ENCODE measurements around the gene IGFLR1. TPM values are rescaled to one million over a fixed set of nuclear protein-coding genes. Genes with fewer than 3 reads are reported as not detected.

The IGFLR1 gene
- total and polyA plus RNA-seq, 9 of the 15 experiments (the other 6 are each of a cell fraction or from before 2014, with no cell fraction given) = 1.0 to 14.3 (median 4.6) TPM

DNA sequence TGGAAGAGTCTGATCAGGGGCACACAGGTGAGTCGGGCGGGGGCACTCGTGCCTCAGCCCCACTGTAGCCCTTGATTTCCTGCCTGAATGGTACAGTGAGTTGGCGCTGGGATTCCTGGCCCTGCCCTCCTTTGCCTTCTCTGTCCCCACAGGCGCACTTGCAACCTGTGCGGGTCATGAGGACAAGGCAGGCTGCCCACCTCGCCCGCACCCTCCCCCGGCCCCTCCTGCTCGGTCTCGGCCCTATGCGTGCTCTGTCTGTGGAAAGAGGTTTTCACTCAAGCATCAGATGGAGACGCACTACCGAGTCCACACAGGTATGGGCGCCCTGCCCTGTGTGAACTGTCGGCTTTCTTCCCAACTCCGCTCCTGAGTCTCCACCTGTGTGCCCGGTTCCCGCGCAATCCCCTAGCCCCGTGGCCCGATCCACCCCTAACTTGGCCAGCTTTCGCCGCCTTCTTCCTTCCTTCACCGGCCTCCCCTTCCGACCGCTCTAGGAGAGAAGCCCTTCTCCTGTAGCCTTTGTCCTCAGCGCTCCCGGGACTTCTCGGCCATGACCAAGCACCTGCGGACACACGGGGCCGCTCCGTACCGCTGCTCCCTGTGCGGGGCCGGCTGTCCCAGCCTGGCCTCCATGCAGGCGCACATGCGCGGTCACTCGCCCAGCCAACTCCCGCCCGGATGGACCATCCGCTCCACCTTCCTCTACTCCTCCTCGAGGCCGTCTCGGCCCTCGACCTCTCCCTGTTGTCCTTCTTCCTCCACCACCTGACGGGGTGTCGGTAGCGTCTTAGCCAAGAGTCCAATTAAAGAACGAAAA is 26.1 kb downstream of the IGFLR1 start (continued):
- TF ChIP-seq ASH1L (IDR thresholded peaks at IDR 0.05; ENCODE audit: borderline replicate concordance, low read depth, partially characterized antibody) = no peak
- TF ChIP-seq ZNF668 (CRISPR knock-in tag; IDR thresholded peaks at IDR 0.05) = no peak
- no peak for TF ChIP-seq BCL6 (CRISPR knock-in tag; IDR thresholded peaks at IDR 0.05)
- TF ChIP-seq PPARD (CRISPR knock-in tag; IDR thresholded peaks at IDR 0.05) = no peak
- no peak for TF ChIP-seq SIRT6 (IDR thresholded peaks at IDR 0.05; ENCODE audit: low read depth, low read length)
- TF ChIP-seq BACH1 (tag; IDR thresholded peaks at IDR 0.05) = no peak
- TF ChIP-seq CTBP1 (IDR thresholded peaks at IDR 0.05; ENCODE audit: borderline replicate concordance) = no peak
- no peak for TF ChIP-seq YY1 (IDR thresholded peaks at IDR 0.05; ENCODE audit: borderline replicate concordance in 1 of 3, control insufficient read depth in 1 of 3, extremely low read depth in 1 of 3, insufficient read depth in 3 of 3, insufficient read length in 1 of 3, insufficient replicate concordance in 2 of 3, low read depth in 1 of 3, low read length in 2 of 3)
- TF ChIP-seq ZBTB7A (IDR thresholded peaks at IDR 0.05; ENCODE audit: borderline replicate concordance, control insufficient read depth, low read depth, low read length) = no peak
- TF ChIP-seq KDM2B (CRISPR knock-in tag; IDR thresholded peaks at IDR 0.05) = no peak
- TF ChIP-seq, protein P1, sequence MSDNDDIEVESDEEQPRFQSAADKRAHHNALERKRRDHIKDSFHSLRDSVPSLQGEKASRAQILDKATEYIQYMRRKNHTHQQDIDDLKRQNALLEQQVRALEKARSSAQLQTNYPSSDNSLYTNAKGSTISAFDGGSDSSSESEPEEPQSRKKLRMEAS (CRISPR knock-in tag; IDR thresholded peaks at IDR 0.05) = peak; percentile 78
- TF ChIP-seq KDM5B (IDR thresholded peaks at IDR 0.05; ENCODE audit: insufficient replicate concordance, low read depth, low read length) = peak; percentile 27
- no peak for TF ChIP-seq LEF1 (IDR thresholded peaks at IDR 0.05)
- TF ChIP-seq, protein P2, sequence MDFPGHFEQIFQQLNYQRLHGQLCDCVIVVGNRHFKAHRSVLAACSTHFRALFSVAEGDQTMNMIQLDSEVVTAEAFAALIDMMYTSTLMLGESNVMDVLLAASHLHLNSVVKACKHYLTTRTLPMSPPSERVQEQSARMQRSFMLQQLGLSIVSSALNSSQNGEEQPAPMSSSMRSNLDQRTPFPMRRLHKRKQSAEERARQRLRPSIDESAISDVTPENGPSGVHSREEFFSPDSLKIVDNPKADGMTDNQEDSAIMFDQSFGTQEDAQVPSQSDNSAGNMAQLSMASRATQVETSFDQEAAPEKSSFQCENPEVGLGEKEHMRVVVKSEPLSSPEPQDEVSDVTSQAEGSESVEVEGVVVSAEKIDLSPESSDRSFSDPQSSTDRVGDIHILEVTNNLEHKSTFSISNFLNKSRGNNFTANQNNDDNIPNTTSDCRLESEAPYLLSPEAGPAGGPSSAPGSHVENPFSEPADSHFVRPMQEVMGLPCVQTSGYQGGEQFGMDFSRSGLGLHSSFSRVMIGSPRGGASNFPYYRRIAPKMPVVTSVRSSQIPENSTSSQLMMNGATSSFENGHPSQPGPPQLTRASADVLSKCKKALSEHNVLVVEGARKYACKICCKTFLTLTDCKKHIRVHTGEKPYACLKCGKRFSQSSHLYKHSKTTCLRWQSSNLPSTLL (IDR thresholded peaks at IDR 0.05) = no peak
- TF ChIP-seq ZFP36 (IDR thresholded peaks at IDR 0.05; ENCODE audit: low read depth, low read length, partially characterized antibody) = no peak
- no peak for TF ChIP-seq GTF2F1 (IDR thresholded peaks at IDR 0.05; ENCODE audit: low read depth, low read length)
- no peak for TF ChIP-seq DDX20 (tag; IDR thresholded peaks at IDR 0.05; ENCODE audit: low read depth)
- TF ChIP-seq, protein P3, sequence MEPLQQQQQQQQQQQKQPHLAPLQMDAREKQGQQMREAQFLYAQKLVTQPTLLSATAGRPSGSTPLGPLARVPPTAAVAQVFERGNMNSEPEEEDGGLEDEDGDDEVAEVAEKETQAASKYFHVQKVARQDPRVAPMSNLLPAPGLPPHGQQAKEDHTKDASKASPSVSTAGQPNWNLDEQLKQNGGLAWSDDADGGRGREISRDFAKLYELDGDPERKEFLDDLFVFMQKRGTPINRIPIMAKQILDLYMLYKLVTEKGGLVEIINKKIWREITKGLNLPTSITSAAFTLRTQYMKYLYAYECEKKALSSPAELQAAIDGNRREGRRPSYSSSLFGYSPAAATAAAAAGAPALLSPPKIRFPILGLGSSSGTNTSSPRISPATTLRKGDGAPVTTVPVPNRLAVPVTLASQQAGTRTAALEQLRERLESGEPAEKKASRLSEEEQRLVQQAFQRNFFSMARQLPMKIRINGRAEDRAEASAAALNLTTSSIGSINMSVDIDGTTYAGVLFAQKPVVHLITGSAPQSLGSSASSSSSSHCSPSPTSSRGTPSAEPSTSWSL (CRISPR knock-in tag; IDR thresholded peaks at IDR 0.05; ENCODE audit: borderline replicate concordance) = no peak
- no peak for TF ChIP-seq ESRRB (CRISPR knock-in tag; IDR thresholded peaks at IDR 0.05; ENCODE audit: borderline replicate concordance)
- no peak for TF ChIP-seq ZNF589 (CRISPR knock-in tag; IDR thresholded peaks at IDR 0.05; ENCODE audit: low read depth)
- TF ChIP-seq HDGF (IDR thresholded peaks at IDR 0.05) = no peak
- TF ChIP-seq POU5F1 (IDR thresholded peaks at IDR 0.05; ENCODE audit: borderline replicate concordance, low read depth, low read length, partially characterized antibody) = no peak
- TF ChIP-seq NCOA2 (IDR thresholded peaks at IDR 0.05; ENCODE audit: partially characterized antibody in 2 of 2) = no peak
- no peak for TF ChIP-seq NONO (IDR thresholded peaks at IDR 0.05; ENCODE audit: low read depth in 2 of 2, low read length in 1 of 2)
- no peak for TF ChIP-seq ZNF253 (CRISPR knock-in tag; conservative IDR thresholded peaks at IDR 0.05)
